ENCODE measurements around the gene PLPPR2.
"Not testable (repeated sequence)": the region's sequence is repeated elsewhere in the genome, so short reads cannot be mapped to it uniquely, and the experiment has no call there.

PLPPR2 gene

GRCh38 chr19:11325544-11325943 is 29.7 kb upstream of the PLPPR2 start:
- Histone ChIP-seq H3K9me3 (ENCODE audit: control insufficient read depth in 5 of 5, low read length in 5 of 5) (no peaks in the 10 kb centered on the region), H3K4me1 (ENCODE audit: control insufficient read depth in 5 of 5, insufficient read depth in 5 of 5, low read length in 5 of 5) (peaks cover 1 to 27% (median 21%) of the 10 kb centered on the region in 5 donors), H3K36me3 (ENCODE audit: control insufficient read depth in 5 of 5, insufficient read depth in 5 of 5, low read length in 5 of 5) (peaks cover 0 to 39% (median 22%) of the 10 kb centered on the region in 5 donors), H3K27ac (ENCODE audit: low read depth, low read length) (no peak overlapping the region), H3K27me3 (ENCODE audit: control insufficient read depth in 5 of 5, insufficient read depth in 4 of 5, low read length in 5 of 5) (no peaks in the 10 kb centered on the region), H3K4me3 (ENCODE audit: low read depth in 1 of 5, low read length in 5 of 5) (no peak overlapping the region), H3K9ac (ENCODE audit: low read length in 5 of 5) (no peak overlapping the region)

GRCh38 chr19:11330127-11330526 is 25.1 kb upstream of the PLPPR2 start:
- Histone ChIP-seq H3K27me3 (ENCODE audit: control insufficient read depth in 5 of 5, insufficient read depth in 4 of 5, low read length in 5 of 5) (no peaks in the 10 kb centered on the region), H3K36me3 (ENCODE audit: control insufficient read depth in 5 of 5, insufficient read depth in 5 of 5, low read length in 5 of 5) (peaks cover 0 to 60% (median 34%) of the 10 kb centered on the region in 5 donors), H3K9ac (ENCODE audit: low read length in 5 of 5) (no peak overlapping the region), H3K4me1 (ENCODE audit: control insufficient read depth in 5 of 5, insufficient read depth in 5 of 5, low read length in 5 of 5) (peaks cover 0 to under 1% (median 0%) of the 10 kb centered on the region in 5 donors), H3K9me3 (ENCODE audit: control insufficient read depth in 5 of 5, low read length in 5 of 5) (no peaks in the 10 kb centered on the region), H3K27ac (ENCODE audit: low read depth, low read length) (no peak overlapping the region), H3K4me3 (ENCODE audit: low read depth in 1 of 5, low read length in 5 of 5) (no peak overlapping the region)

DNA sequence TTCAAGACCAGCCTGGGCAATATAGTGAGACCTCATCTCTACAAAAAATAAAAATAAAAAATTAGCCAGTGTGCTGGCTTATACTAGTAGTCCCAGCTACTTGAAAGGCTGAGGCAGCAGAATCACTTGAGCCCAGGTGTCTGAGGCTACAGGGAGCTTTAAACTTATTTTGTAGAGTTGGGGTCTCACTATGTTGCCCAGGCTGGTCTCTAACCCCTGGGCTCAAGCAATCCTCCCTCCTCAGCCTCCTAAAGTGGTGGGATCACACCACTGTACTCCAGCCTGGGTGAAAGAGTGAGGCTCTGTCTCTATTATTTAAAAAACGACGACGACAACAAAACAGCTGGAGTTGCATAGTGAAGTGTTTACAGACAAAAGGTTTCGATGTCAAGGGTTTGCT is 23.7 kb upstream of the PLPPR2 start:
- Histone ChIP-seq H3K9ac (ENCODE audit: low read length in 5 of 5) (no peak overlapping the region), H3K36me3 (ENCODE audit: control insufficient read depth in 5 of 5, insufficient read depth in 5 of 5, low read length in 5 of 5) (peaks cover 0 to 65% (median 41%) of the 10 kb centered on the region in 5 donors), H3K4me3 (ENCODE audit: low read depth in 1 of 5, low read length in 5 of 5) (no peak overlapping the region), H3K27me3 (ENCODE audit: control insufficient read depth in 5 of 5, insufficient read depth in 4 of 5, low read length in 5 of 5) (no peaks in the 10 kb centered on the region), H3K9me3 (ENCODE audit: control insufficient read depth in 5 of 5, low read length in 5 of 5) (no peaks in the 10 kb centered on the region), H3K27ac (ENCODE audit: low read depth, low read length) (no peak overlapping the region), H3K4me1 (ENCODE audit: control insufficient read depth in 5 of 5, insufficient read depth in 5 of 5, low read length in 5 of 5) (no peaks in the 10 kb centered on the region)

- H3K9me3 ChIP-seq (ENCODE audit: control insufficient read depth in 5 of 5, low read length in 5 of 5), result no peaks in the 10 kb centered on the region
- H3K4me1 ChIP-seq (ENCODE audit: control insufficient read depth in 5 of 5, insufficient read depth in 5 of 5, low read length in 5 of 5), result peaks cover 0 to under 1% (median 0%) of the 10 kb centered on the region in 5 donors
- no peak overlapping the region for H3K27ac ChIP-seq (ENCODE audit: low read depth, low read length)
- H3K27me3 ChIP-seq (ENCODE audit: control insufficient read depth in 5 of 5, insufficient read depth in 4 of 5, low read length in 5 of 5), result no peaks in the 10 kb centered on the region
- no peak overlapping the region for H3K4me3 ChIP-seq (ENCODE audit: low read depth in 1 of 5, low read length in 5 of 5)
- peaks cover 0 to 60% (median 37%) of the 10 kb centered on the region in 5 donors for H3K36me3 ChIP-seq (ENCODE audit: control insufficient read depth in 5 of 5, insufficient read depth in 5 of 5, low read length in 5 of 5)
- H3K9ac ChIP-seq (ENCODE audit: low read length in 5 of 5), result no peak overlapping the region
Observed at GRCh38 chr19:11332822-11333221, 22.4 kb upstream of the PLPPR2 start.

DNA sequence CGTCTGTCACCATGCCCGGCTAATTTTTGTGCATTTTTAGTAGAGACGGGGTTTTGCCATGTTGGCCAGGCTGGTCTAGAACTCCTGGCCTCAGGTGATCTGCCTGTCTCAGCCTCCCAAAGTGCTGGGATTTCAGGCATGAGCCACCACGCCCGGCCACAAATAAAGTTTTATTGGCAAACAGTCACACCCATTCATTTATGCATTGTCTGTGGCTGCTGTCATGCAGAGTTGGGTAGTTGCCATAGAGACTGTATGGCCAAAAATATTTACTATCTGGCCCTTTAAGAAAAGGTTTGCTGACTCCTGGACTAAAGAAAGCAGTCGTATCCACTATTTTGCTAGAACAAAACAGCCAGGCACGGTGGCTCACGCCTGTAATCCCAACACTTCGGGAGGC is 21.4 kb upstream of the PLPPR2 start:
- peaks cover 2 to 10% (median 5%) of the 10 kb centered on the region in 5 donors for H3K4me1 ChIP-seq (ENCODE audit: control insufficient read depth in 5 of 5, insufficient read depth in 5 of 5, low read length in 5 of 5)
- H3K9ac ChIP-seq (ENCODE audit: low read length in 5 of 5); H3K4me3 ChIP-seq (ENCODE audit: low read depth in 1 of 5, low read length in 5 of 5); H3K27me3 ChIP-seq (ENCODE audit: control insufficient read depth in 5 of 5, insufficient read depth in 4 of 5, low read length in 5 of 5); H3K27ac ChIP-seq (ENCODE audit: low read depth, low read length); H3K9me3 ChIP-seq (ENCODE audit: control insufficient read depth in 5 of 5, low read length in 5 of 5): not testable (repeated sequence)
- peaks cover 0 to 53% (median 36%) of the 10 kb centered on the region in 5 donors for H3K36me3 ChIP-seq (ENCODE audit: control insufficient read depth in 5 of 5, insufficient read depth in 5 of 5, low read length in 5 of 5)

- peaks cover 0 to 45% (median 35%) of the 10 kb centered on the region in 5 donors for H3K36me3 ChIP-seq (ENCODE audit: control insufficient read depth in 5 of 5, insufficient read depth in 5 of 5, low read length in 5 of 5)
- no peaks in the 10 kb centered on the region for H3K27me3 ChIP-seq (ENCODE audit: control insufficient read depth in 5 of 5, insufficient read depth in 4 of 5, low read length in 5 of 5)
- H3K9me3 ChIP-seq (ENCODE audit: control insufficient read depth in 5 of 5, low read length in 5 of 5), result no peaks in the 10 kb centered on the region
- no peak overlapping the region for H3K9ac ChIP-seq (ENCODE audit: low read length in 5 of 5)
- H3K27ac ChIP-seq (ENCODE audit: low read depth, low read length), result no peak overlapping the region
- peaks cover 4 to 21% (median 17%) of the 10 kb centered on the region in 5 donors for H3K4me1 ChIP-seq (ENCODE audit: control insufficient read depth in 5 of 5, insufficient read depth in 5 of 5, low read length in 5 of 5)
- no peak overlapping the region for H3K4me3 ChIP-seq (ENCODE audit: low read depth in 1 of 5, low read length in 5 of 5)
Observed at GRCh38 chr19:11335449-11336146, 19.6 kb upstream of the PLPPR2 start.

DNA sequence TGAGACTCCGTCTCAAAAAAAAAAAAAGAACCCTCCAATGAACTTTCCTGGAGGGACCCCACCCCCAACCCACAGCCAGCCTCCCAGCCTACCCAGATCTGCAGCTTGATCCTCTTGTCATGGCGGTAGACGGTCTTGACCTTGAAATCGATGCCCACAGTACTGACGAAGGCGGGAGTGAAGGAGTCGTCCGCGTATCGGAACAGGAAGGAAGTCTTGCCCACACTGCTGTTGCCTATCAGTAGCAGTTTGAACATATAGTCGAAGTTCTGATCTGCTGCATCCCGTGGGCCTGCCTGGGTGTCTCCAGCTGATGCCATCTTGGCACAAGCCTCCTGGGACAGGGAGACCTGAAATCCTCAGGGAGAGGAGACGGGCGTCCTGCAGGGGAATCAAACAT is 18.2 kb upstream of the PLPPR2 start:
- H3K36me3 ChIP-seq (ENCODE audit: control insufficient read depth in 5 of 5, insufficient read depth in 5 of 5, low read length in 5 of 5), result peaks cover 0 to 45% (median 33%) of the 10 kb centered on the region in 5 donors

GRCh38 chr19:11338121-11338520 is 17.1 kb upstream of the PLPPR2 start:
- Histone ChIP-seq H3K36me3 (ENCODE audit: control insufficient read depth in 5 of 5, insufficient read depth in 5 of 5, low read length in 5 of 5) (peaks cover 0 to 45% (median 33%) of the 10 kb centered on the region in 5 donors), H3K9ac (ENCODE audit: low read length in 5 of 5) (peak overlapping the region in 3 of 5 donors; percentile 73 to 75 (median 74)), H3K27ac (ENCODE audit: low read depth, low read length) (no peak overlapping the region)

More for the DNA sequence above, 18.2 kb upstream of the PLPPR2 start:
- H3K27ac ChIP-seq (ENCODE audit: low read depth, low read length), result no peak overlapping the region
- no peaks in the 10 kb centered on the region for H3K27me3 ChIP-seq (ENCODE audit: control insufficient read depth in 5 of 5, insufficient read depth in 4 of 5, low read length in 5 of 5)
- no peak overlapping the region for H3K9ac ChIP-seq (ENCODE audit: low read length in 5 of 5)
- H3K4me1 ChIP-seq (ENCODE audit: control insufficient read depth in 5 of 5, insufficient read depth in 5 of 5, low read length in 5 of 5), result peaks cover 4 to 21% (median 17%) of the 10 kb centered on the region in 5 donors
- no peak overlapping the region for H3K4me3 ChIP-seq (ENCODE audit: low read depth in 1 of 5, low read length in 5 of 5)
- H3K9me3 ChIP-seq (ENCODE audit: control insufficient read depth in 5 of 5, low read length in 5 of 5), result no peaks in the 10 kb centered on the region

DNA sequence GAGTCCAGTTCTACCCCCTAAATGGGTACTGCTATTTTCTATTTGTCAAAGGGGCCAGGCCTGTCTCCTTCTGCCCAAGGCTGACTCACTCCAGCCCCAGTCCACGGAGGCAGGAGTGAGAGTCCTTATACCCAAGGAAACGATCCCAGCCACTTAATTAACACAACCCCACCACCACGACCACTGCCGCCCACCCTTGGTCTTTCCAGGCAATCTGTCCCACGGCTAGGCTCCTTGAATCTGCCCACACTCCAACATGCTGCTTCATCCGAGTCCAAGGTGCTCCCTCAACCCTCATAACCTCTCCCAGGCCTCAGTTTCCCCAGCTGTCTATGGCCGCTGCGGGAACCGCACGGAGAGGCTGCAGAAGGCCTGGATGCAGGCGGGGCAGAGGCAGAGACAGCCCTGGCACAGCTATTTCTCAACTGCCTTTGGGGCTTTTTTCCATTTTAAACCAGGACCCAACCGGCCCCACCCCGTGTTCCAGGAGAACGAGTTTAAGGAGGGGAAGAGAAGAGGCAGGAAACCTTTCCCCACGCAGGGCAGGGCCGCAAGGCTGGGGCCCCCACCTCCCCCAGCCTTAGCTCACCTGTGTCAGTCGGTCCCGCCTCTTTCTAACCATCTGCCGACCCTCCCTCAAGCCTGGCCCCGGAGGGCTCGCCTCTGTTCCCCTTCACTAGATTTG is 16.5 kb upstream of the PLPPR2 start:
- Histone ChIP-seq H3K36me3 (ENCODE audit: control insufficient read depth in 5 of 5, insufficient read depth in 5 of 5, low read length in 5 of 5) (peaks cover 0 to 41% (median 29%) of the 10 kb centered on the region in 5 donors), H3K27ac (ENCODE audit: low read depth, low read length) (peak overlapping the region; percentile 23), H3K9ac (ENCODE audit: low read length in 5 of 5) (peak overlapping the region in 4 of 5 donors; percentile 30 to 75 (median 74)), H3K4me3 (ENCODE audit: low read depth in 1 of 5, low read length in 5 of 5) (peak overlapping the region; percentile 37 to 82 (median 76)), H3K4me1 (ENCODE audit: control insufficient read depth in 5 of 5, insufficient read depth in 5 of 5, low read length in 5 of 5) (peaks cover 4 to 23% (median 17%) of the 10 kb centered on the region in 5 donors), H3K27me3 (ENCODE audit: control insufficient read depth in 5 of 5, insufficient read depth in 4 of 5, low read length in 5 of 5) (no peaks in the 10 kb centered on the region), H3K9me3 (ENCODE audit: control insufficient read depth in 5 of 5, low read length in 5 of 5) (no peaks in the 10 kb centered on the region)

More at GRCh38 chr19:11338121-11338520, 17.1 kb upstream of the PLPPR2 start:
- H3K4me1 ChIP-seq (ENCODE audit: control insufficient read depth in 5 of 5, insufficient read depth in 5 of 5, low read length in 5 of 5), result peaks cover 4 to 21% (median 17%) of the 10 kb centered on the region in 5 donors
- H3K4me3 ChIP-seq (ENCODE audit: low read depth in 1 of 5, low read length in 5 of 5), result peak overlapping the region in 1 of 5 donors; percentile 82
- H3K27me3 ChIP-seq (ENCODE audit: control insufficient read depth in 5 of 5, insufficient read depth in 4 of 5, low read length in 5 of 5), result no peaks in the 10 kb centered on the region
- no peaks in the 10 kb centered on the region for H3K9me3 ChIP-seq (ENCODE audit: control insufficient read depth in 5 of 5, low read length in 5 of 5)

Measured in subcutaneous abdominal adipose tissue (tissue), 5 donors.